ENCODE data around the gene ELMOD3. TPM values are rescaled to one million over a fixed set of nuclear protein-coding genes. Genes with fewer than 3 reads are reported as not detected.

The ELMOD3 gene
- total RNA-seq, 2 donors from 2014 or later = 31.6 to 32.1 TPM

GRCh38 chr2:85393836-85394235 lies 39.3 kb downstream of the ELMOD3 start:
- peaks cover 21% of the 10 kb centered on the region for H3K4me1 ChIP-seq (replicated peaks)
- TF ChIP-seq POLR2A (IDR thresholded peaks at IDR 0.05) = no peak
- TF ChIP-seq POLR2AphosphoS5 (IDR thresholded peaks at IDR 0.05) = no peak
- 84% methylated on average over 4 of the region's 4 CpGs for WGBS
- intact Hi-C loops (cut with DNase I) = no loop called here
- peak overlapping the region; percentile 83 to 87 for H3K27ac ChIP-seq
- H3K9me3 ChIP-seq = no peaks in the 10 kb centered on the region
- no peaks in the 10 kb centered on the region for H3K36me3 ChIP-seq
- no peak overlapping the region for H3K4me3 ChIP-seq
- H3K27me3 ChIP-seq (replicated peaks; ENCODE audit: insufficient read depth) = no peaks in the 10 kb centered on the region
- no peak for DNase-seq (ENCODE audit: low spot score)

- Histone ChIP-seq H3K9me3 (no peaks in the 10 kb centered on the region), H3K36me3 (no peaks in the 10 kb centered on the region), H3K4me1 (replicated peaks) (peaks cover 21% of the 10 kb centered on the region), H3K4me3 (no peak overlapping the region), H3K27ac (peak overlapping the region; percentile 83 to 87), H3K27me3 (replicated peaks; ENCODE audit: insufficient read depth) (no peaks in the 10 kb centered on the region)
- WGBS = 47% methylated on average over 4 of the region's 4 CpGs
- intact Hi-C loops (cut with DNase I) = no loop called here
- DNase-seq (ENCODE audit: low spot score) = no peak
- TF ChIP-seq CTCF (IDR thresholded peaks at IDR 0.05) = no peak
- TF ChIP-seq POLR2AphosphoS5 (IDR thresholded peaks at IDR 0.05) = peak; percentile 9
- TF ChIP-seq POLR2A (IDR thresholded peaks at IDR 0.05) = no peak
Observed at GRCh38 chr2:85394261-85394681, 39.7 kb downstream of the ELMOD3 start.

GRCh38 chr2:85394976-85395375 lies 40.4 kb downstream of the ELMOD3 start:
- H3K36me3 ChIP-seq = no peaks in the 10 kb centered on the region
- no peaks in the 10 kb centered on the region for H3K27me3 ChIP-seq (replicated peaks; ENCODE audit: insufficient read depth)
- H3K4me1 ChIP-seq (replicated peaks) = peaks cover 21% of the 10 kb centered on the region
- peak overlapping the region; percentile 83 to 87 for H3K27ac ChIP-seq
- no peak overlapping the region for H3K4me3 ChIP-seq
- WGBS = 45% methylated on average over 6 of the region's 6 CpGs
- TF ChIP-seq CTCF (IDR thresholded peaks at IDR 0.05) = no peak
- TF ChIP-seq POLR2AphosphoS5 (IDR thresholded peaks at IDR 0.05) = no peak
- TF ChIP-seq POLR2A (IDR thresholded peaks at IDR 0.05) = no peak
- H3K9me3 ChIP-seq = no peaks in the 10 kb centered on the region
- intact Hi-C loops (cut with DNase I) = no loop called here
- no peak for DNase-seq (ENCODE audit: low spot score)

- H3K27me3 ChIP-seq (replicated peaks; ENCODE audit: insufficient read depth) = no peaks in the 10 kb centered on the region
- H3K27ac ChIP-seq = peak overlapping the region; percentile 83 to 87
- H3K9me3 ChIP-seq = no peaks in the 10 kb centered on the region
- H3K4me3 ChIP-seq = peak overlapping the region; percentile 16 to 26
- intact Hi-C loops (cut with DNase I) = no loop called here
- TF ChIP-seq POLR2A (IDR thresholded peaks at IDR 0.05) (no peak), CTCF (IDR thresholded peaks at IDR 0.05) (no peak), POLR2AphosphoS5 (IDR thresholded peaks at IDR 0.05) (no peak)
- DNase-seq (ENCODE audit: low spot score) = no peak
- no peaks in the 10 kb centered on the region for H3K36me3 ChIP-seq
- 46% methylated on average over 14 of the region's 14 CpGs for WGBS
- H3K4me1 ChIP-seq (replicated peaks) = peaks cover 21% of the 10 kb centered on the region
Observed at GRCh38 chr2:85395912-85396475, 41.4 kb downstream of the ELMOD3 start.

GRCh38 chr2:85396531-85397470 lies 42.2 kb downstream of the ELMOD3 start:
- H3K27ac ChIP-seq = peak overlapping the region; percentile 83 to 87
- H3K36me3 ChIP-seq = no peaks in the 10 kb centered on the region
- intact Hi-C loops (cut with DNase I) = no loop called here
- peak overlapping the region; percentile 16 to 26 for H3K4me3 ChIP-seq
- peaks cover 21% of the 10 kb centered on the region for H3K4me1 ChIP-seq (replicated peaks)
- 27% methylated on average over 5 of the region's 5 CpGs for WGBS
- H3K27me3 ChIP-seq (replicated peaks; ENCODE audit: insufficient read depth) = no peaks in the 10 kb centered on the region
- no peaks in the 10 kb centered on the region for H3K9me3 ChIP-seq
- TF ChIP-seq POLR2AphosphoS5 (IDR thresholded peaks at IDR 0.05) (peak; percentile 72), CTCF (IDR thresholded peaks at IDR 0.05) (no peak)
- DNase-seq (ENCODE audit: low spot score) = peak; percentile 51
